Nephron progenitor cell (in vitro differentiated cells): Measurements from ENCODE around the gene SLC18B1.

Source experiments
- DNase-seq: peaks from one replicate; pipeline ENCODE4 v3.0.0; 2021
- H3K27ac Mint-ChIP-seq: 2 replicates; pipeline ENCODE4 v1.8.0; 2021; ENCODE audit warnings: mild to moderate bottlenecking, moderate library complexity, mixed read lengths
- H3K27me3 Mint-ChIP-seq: 2 replicates; pipeline ENCODE4 v1.8.0; 2021; ENCODE audit warnings: mild to moderate bottlenecking, low read depth, mixed read lengths; ENCODE audit not compliant: poor library complexity
- H3K36me3 Mint-ChIP-seq: 2 replicates; pipeline ENCODE4 v1.8.0; 2021; ENCODE audit warnings: low read depth, mixed read lengths
- H3K4me1 Mint-ChIP-seq: 2 replicates; pipeline ENCODE4 v1.8.0; 2021; ENCODE audit warnings: mixed read lengths
- H3K4me3 Mint-ChIP-seq: 2 replicates; pipeline ENCODE4 v1.8.0; 2021; ENCODE audit warnings: mild to moderate bottlenecking, moderate library complexity, mixed read lengths
- H3K9me3 Mint-ChIP-seq: 2 replicates; pipeline ENCODE4 v1.8.0; 2021; ENCODE audit warnings: mild to moderate bottlenecking, moderate library complexity, mixed read lengths
- TF ChIP-seq, protein P1 (sequence below): fragments of 200-600 bp; sonication (generic); IDR thresholded peaks from 2 replicates; pipeline ENCODE4 v1.5.0; 2021; ENCODE audit warnings: antibody characterized with exemption

The SLC18B1 gene

DNA sequence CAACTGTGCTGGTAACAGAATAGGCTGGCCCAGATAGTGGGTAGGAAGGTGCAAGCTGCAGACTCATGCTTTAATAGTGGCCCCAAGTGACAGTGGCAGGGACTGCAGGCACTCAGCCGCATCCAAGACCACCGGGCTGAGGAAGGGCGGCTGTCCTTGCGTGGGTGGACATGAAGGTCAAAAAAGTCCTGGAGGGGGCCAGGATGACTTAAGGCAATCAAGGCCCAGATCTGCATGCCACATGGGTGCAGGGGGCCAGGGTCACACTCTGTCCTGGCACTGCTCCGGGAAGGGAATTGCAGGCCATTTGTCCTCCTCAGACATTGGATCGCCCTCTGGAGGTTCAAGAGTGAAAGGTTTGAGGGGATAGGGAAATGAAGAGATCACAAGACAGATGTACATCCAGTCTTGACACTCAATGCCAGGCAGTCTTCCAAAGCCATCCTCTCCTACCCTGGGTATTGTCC, 30.4 kb downstream of the SLC18B1 start:
- peak overlapping the region; percentile 55 for H3K4me3 Mint-ChIP-seq
- H3K27me3 Mint-ChIP-seq = peaks cover 2% of the 10 kb centered on the region
- no peak overlapping the region for H3K27ac Mint-ChIP-seq
- peaks cover 16% of the 10 kb centered on the region for H3K4me1 Mint-ChIP-seq
- H3K36me3 Mint-ChIP-seq = peaks cover 21% of the 10 kb centered on the region
- no peaks in the 10 kb centered on the region for H3K9me3 Mint-ChIP-seq
- TF ChIP-seq, protein P1, sequence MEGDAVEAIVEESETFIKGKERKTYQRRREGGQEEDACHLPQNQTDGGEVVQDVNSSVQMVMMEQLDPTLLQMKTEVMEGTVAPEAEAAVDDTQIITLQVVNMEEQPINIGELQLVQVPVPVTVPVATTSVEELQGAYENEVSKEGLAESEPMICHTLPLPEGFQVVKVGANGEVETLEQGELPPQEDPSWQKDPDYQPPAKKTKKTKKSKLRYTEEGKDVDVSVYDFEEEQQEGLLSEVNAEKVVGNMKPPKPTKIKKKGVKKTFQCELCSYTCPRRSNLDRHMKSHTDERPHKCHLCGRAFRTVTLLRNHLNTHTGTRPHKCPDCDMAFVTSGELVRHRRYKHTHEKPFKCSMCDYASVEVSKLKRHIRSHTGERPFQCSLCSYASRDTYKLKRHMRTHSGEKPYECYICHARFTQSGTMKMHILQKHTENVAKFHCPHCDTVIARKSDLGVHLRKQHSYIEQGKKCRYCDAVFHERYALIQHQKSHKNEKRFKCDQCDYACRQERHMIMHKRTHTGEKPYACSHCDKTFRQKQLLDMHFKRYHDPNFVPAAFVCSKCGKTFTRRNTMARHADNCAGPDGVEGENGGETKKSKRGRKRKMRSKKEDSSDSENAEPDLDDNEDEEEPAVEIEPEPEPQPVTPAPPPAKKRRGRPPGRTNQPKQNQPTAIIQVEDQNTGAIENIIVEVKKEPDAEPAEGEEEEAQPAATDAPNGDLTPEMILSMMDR = peak; percentile 60
- peak; percentile 24 for DNase-seq

DNA sequence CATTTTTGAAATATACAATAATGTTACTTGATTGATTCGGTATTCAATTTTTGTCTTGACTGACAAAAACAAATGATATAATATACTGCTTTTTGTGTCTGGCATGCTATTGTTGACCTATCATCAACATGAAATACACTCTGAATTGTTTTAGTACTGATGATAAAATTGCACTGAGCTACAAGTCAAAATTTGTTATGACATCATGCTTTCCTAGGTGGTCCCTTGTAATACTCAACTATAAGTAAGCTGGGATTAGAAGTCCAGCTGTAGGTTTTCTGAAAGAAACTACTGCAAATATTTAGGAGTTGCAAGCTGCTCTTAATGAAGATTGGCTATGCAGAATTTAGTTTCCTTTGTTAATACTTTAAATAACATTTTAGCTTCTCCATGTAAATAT, 32.9 kb downstream of the SLC18B1 start:
- no peak for DNase-seq
- Mint-ChIP-seq H3K4me1 (peaks cover 18% of the 10 kb centered on the region), H3K36me3 (peaks cover 8% of the 10 kb centered on the region), H3K27me3 (peaks cover 5% of the 10 kb centered on the region), H3K9me3 (no peaks in the 10 kb centered on the region), H3K4me3 (no peak overlapping the region), H3K27ac (no peak overlapping the region)
- TF ChIP-seq, protein P1 = no peak

DNA sequence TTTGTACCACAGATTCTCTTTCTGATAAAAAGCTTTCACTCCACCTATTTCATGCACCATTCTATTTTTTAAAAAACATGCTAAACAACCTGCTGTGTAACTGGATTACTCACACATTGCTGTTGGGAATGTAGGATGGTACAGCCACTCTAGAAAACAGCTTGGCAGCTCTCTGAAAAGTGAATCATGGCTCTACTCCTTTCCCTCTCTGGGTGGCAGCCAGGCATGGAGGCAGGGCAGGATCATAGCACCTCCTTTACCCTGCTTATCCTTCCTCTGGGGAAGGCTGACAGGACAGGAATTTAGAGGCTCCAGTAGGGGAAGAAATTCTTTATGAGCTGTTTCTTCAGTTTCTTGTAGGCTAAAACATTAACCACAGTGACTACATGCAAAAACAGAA, 34.1 kb downstream of the SLC18B1 start:
- Mint-ChIP-seq H3K27me3 (peaks cover 5% of the 10 kb centered on the region), H3K27ac (no peak overlapping the region), H3K9me3 (no peaks in the 10 kb centered on the region), H3K36me3 (no peaks in the 10 kb centered on the region), H3K4me1 (peaks cover 18% of the 10 kb centered on the region), H3K4me3 (no peak overlapping the region)
- peak; percentile 18 for DNase-seq
- TF ChIP-seq, protein P1 = no peak

DNA sequence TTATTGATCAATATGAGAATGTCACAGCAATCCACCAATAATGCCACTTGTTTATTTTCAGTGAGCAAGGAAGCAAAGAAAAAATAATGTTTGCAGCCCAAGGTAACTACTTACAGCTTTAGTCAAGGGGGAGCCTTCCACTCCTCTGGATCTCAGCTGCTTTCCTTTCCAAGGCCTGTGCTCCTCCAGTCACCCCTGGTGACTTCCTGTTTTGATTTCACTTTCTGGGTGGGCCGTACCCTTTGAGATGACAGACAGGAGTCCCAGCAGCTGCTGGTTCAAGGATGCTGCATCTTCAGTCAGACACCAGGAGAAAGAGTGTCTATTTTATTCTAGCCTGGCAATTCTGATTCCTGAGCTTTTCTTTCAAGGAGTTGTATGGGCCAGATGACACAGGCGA, 35.2 kb downstream of the SLC18B1 start:
- peaks cover 13% of the 10 kb centered on the region for H3K4me1 Mint-ChIP-seq
- no peaks in the 10 kb centered on the region for H3K36me3 Mint-ChIP-seq
- peaks cover 5% of the 10 kb centered on the region for H3K27me3 Mint-ChIP-seq
- H3K4me3 Mint-ChIP-seq = no peak overlapping the region
- DNase-seq = no peak
- no peak overlapping the region for H3K27ac Mint-ChIP-seq
- H3K9me3 Mint-ChIP-seq = no peaks in the 10 kb centered on the region
- TF ChIP-seq, protein P1 = no peak

DNA sequence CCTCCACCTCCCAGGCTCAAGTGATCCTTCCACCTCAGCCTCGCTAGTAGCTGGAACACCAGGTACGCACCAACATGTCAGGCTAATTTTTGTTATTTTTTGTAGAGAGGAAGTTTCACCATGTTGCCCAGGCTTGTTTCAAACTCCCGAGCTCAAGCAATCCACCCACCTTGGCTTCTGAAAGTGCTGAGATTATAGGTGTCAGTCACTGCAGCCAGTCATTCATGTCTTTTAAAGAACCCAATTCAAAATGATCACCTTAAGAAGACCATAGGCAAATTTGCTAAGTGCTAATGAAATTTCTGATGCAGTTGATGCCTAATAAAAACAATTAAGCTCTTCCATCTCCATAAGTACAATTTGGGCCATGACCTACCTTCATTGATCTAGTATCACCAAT, 38.2 kb downstream of the SLC18B1 start:
- Mint-ChIP-seq H3K9me3 (no peaks in the 10 kb centered on the region), H3K27ac (no peak overlapping the region)

DNA sequence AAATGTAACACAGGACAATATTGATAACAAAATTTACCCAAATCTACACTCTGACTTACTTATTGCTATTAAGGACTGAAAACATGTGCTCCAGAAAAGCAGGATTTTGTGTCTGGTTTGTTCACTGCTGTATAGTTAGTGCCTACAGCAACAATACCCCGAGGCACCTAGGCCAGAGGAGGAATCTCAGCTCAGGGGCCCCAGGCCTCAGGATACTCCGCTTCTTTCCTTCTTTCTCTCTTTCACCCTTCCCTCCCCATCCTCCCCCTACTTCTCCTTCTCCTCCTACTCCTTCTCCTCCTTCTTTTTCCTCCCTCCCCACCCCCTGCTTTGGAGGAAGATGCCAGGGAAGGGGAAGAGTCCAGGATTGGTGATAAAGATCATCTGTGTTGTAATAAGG, 39.7 kb downstream of the SLC18B1 start:
- no peak overlapping the region for H3K4me3 Mint-ChIP-seq
- no peaks in the 10 kb centered on the region for H3K36me3 Mint-ChIP-seq
- no peak for DNase-seq
- peaks cover 3% of the 10 kb centered on the region for H3K27me3 Mint-ChIP-seq
- TF ChIP-seq, protein P1 = no peak
- peaks cover 7% of the 10 kb centered on the region for H3K4me1 Mint-ChIP-seq
- H3K27ac Mint-ChIP-seq = no peak overlapping the region
- H3K9me3 Mint-ChIP-seq = no peaks in the 10 kb centered on the region

More for the DNA sequence above, 38.2 kb downstream of the SLC18B1 start:
- Mint-ChIP-seq H3K4me3 (no peak overlapping the region), H3K27me3 (peaks cover 3% of the 10 kb centered on the region), H3K4me1 (peaks cover 13% of the 10 kb centered on the region), H3K36me3 (no peaks in the 10 kb centered on the region)
- TF ChIP-seq, protein P1 = no peak
- DNase-seq = no peak
